ENCODE data around the gene ALAS2. TPM values are rescaled to one million over a fixed set of nuclear protein-coding genes. Genes with fewer than 3 reads are reported as not detected.

Gene ALAS2
- total and polyA plus RNA-seq, 2 experiments from 2014 or later: 0.23 TPM; not detected in 1

GRCh38 chrX:55033429-55033828 is 2.7 kb upstream of the ALAS2 start:
- Mint-ChIP-seq H3K4me3 (no peak overlapping the region), H3K36me3 (ENCODE audit: low read depth) (no peaks in the 10 kb centered on the region; the same call in 2 of the 3 replicates), H3K9me3 (no peaks in the 10 kb centered on the region), H3K27me3 (ENCODE audit: insufficient read depth, low read depth, poor library complexity) (no peaks in the 10 kb centered on the region), H3K4me1 (peaks cover 17% of the 10 kb centered on the region), H3K27ac (no peak overlapping the region)
- Histone ChIP-seq H3K27ac (ENCODE audit: low read depth) (no peak overlapping the region), H3K4me2 (no peak overlapping the region), H4K20me1 (replicated peaks; ENCODE audit: insufficient read depth) (no peaks in the 10 kb centered on the region), H3K79me2 (replicated peaks; ENCODE audit: insufficient read depth) (no peaks in the 10 kb centered on the region), H3K27me3 (ENCODE audit: insufficient read depth) (no peaks in the 10 kb centered on the region), H3F3A (replicated peaks; ENCODE audit: low read depth) (no peaks in the 10 kb centered on the region), H2AFZ (no peak overlapping the region), H3K4me3 (no peak overlapping the region), H3K4me1 (ENCODE audit: insufficient read depth) (peaks cover 9% of the 10 kb centered on the region; the same call in 1 of the 2 replicates), H3K36me3 (ENCODE audit: insufficient read depth) (no peaks in the 10 kb centered on the region), H3K9me2 (ENCODE audit: insufficient read depth) (no peaks in the 10 kb centered on the region)
- TF ChIP-seq, protein P1, sequence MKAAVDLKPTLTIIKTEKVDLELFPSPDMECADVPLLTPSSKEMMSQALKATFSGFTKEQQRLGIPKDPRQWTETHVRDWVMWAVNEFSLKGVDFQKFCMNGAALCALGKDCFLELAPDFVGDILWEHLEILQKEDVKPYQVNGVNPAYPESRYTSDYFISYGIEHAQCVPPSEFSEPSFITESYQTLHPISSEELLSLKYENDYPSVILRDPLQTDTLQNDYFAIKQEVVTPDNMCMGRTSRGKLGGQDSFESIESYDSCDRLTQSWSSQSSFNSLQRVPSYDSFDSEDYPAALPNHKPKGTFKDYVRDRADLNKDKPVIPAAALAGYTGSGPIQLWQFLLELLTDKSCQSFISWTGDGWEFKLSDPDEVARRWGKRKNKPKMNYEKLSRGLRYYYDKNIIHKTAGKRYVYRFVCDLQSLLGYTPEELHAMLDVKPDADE (IDR thresholded peaks at IDR 0.05): no peak
- no peak for TF ChIP-seq STAT1 (IDR thresholded peaks at IDR 0.05; ENCODE audit: unreplicated experiment)
- TF ChIP-seq, protein P2, sequence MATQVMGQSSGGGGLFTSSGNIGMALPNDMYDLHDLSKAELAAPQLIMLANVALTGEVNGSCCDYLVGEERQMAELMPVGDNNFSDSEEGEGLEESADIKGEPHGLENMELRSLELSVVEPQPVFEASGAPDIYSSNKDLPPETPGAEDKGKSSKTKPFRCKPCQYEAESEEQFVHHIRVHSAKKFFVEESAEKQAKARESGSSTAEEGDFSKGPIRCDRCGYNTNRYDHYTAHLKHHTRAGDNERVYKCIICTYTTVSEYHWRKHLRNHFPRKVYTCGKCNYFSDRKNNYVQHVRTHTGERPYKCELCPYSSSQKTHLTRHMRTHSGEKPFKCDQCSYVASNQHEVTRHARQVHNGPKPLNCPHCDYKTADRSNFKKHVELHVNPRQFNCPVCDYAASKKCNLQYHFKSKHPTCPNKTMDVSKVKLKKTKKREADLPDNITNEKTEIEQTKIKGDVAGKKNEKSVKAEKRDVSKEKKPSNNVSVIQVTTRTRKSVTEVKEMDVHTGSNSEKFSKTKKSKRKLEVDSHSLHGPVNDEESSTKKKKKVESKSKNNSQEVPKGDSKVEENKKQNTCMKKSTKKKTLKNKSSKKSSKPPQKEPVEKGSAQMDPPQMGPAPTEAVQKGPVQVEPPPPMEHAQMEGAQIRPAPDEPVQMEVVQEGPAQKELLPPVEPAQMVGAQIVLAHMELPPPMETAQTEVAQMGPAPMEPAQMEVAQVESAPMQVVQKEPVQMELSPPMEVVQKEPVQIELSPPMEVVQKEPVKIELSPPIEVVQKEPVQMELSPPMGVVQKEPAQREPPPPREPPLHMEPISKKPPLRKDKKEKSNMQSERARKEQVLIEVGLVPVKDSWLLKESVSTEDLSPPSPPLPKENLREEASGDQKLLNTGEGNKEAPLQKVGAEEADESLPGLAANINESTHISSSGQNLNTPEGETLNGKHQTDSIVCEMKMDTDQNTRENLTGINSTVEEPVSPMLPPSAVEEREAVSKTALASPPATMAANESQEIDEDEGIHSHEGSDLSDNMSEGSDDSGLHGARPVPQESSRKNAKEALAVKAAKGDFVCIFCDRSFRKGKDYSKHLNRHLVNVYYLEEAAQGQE (IDR thresholded peaks at IDR 0.05; ENCODE audit: unreplicated experiment): no peak
- TF ChIP-seq CREB1 (CRISPR knock-in tag; IDR thresholded peaks at IDR 0.05; ENCODE audit: low read depth): no peak
- no peak for TF ChIP-seq ZNF114 (CRISPR knock-in tag; IDR thresholded peaks at IDR 0.05)
- TF ChIP-seq EZH2phosphoT487 (IDR thresholded peaks at IDR 0.05; ENCODE audit: unreplicated experiment): no peak
- TF ChIP-seq NANOG (IDR thresholded peaks at IDR 0.05; ENCODE audit: borderline replicate concordance): no peak
- TF ChIP-seq JUNB (IDR thresholded peaks at IDR 0.05; ENCODE audit: unreplicated experiment): no peak
- no peak for TF ChIP-seq POLR2AphosphoS5 (IDR thresholded peaks at IDR 0.05; ENCODE audit: low read depth)
- no peak for TF ChIP-seq EZH2 (IDR thresholded peaks at IDR 0.05; ENCODE audit: low read depth, unreplicated experiment)
- TF ChIP-seq, protein P3, sequence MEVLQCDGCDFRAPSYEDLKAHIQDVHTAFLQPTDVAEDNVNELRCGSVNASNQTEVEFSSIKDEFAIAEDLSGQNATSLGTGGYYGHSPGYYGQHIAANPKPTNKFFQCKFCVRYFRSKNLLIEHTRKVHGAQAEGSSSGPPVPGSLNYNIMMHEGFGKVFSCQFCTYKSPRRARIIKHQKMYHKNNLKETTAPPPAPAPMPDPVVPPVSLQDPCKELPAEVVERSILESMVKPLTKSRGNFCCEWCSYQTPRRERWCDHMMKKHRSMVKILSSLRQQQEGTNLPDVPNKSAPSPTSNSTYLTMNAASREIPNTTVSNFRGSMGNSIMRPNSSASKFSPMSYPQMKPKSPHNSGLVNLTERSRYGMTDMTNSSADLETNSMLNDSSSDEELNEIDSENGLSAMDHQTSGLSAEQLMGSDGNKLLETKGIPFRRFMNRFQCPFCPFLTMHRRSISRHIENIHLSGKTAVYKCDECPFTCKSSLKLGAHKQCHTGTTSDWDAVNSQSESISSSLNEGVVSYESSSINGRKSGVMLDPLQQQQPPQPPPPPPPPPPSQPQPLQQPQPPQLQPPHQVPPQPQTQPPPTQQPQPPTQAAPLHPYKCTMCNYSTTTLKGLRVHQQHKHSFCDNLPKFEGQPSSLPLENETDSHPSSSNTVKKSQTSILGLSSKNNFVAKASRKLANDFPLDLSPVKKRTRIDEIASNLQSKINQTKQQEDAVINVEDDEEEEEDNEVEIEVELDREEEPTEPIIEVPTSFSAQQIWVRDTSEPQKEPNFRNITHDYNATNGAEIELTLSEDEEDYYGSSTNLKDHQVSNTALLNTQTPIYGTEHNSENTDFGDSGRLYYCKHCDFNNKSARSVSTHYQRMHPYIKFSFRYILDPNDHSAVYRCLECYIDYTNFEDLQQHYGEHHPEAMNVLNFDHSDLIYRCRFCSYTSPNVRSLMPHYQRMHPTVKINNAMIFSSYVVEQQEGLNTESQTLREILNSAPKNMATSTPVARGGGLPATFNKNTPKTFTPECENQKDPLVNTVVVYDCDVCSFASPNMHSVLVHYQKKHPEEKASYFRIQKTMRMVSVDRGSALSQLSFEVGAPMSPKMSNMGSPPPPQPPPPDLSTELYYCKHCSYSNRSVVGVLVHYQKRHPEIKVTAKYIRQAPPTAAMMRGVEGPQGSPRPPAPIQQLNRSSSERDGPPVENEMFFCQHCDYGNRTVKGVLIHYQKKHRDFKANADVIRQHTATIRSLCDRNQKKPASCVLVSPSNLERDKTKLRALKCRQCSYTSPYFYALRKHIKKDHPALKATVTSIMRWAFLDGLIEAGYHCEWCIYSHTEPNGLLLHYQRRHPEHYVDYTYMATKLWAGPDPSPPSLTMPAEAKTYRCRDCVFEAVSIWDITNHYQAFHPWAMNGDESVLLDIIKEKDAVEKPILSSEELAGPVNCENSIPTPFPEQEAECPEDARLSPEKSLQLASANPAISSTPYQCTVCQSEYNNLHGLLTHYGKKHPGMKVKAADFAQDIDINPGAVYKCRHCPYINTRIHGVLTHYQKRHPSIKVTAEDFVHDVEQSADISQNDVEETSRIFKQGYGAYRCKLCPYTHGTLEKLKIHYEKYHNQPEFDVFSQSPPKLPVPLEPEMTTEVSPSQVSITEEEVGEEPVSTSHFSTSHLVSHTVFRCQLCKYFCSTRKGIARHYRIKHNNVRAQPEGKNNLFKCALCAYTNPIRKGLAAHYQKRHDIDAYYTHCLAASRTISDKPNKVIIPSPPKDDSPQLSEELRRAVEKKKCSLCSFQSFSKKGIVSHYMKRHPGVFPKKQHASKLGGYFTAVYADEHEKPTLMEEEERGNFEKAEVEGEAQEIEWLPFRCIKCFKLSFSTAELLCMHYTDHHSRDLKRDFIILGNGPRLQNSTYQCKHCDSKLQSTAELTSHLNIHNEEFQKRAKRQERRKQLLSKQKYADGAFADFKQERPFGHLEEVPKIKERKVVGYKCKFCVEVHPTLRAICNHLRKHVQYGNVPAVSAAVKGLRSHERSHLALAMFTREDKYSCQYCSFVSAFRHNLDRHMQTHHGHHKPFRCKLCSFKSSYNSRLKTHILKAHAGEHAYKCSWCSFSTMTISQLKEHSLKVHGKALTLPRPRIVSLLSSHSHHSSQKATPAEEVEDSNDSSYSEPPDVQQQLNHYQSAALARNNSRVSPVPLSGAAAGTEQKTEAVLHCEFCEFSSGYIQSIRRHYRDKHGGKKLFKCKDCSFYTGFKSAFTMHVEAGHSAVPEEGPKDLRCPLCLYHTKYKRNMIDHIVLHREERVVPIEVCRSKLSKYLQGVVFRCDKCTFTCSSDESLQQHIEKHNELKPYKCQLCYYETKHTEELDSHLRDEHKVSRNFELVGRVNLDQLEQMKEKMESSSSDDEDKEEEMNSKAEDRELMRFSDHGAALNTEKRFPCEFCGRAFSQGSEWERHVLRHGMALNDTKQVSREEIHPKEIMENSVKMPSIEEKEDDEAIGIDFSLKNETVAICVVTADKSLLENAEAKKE (CRISPR knock-in tag; IDR thresholded peaks at IDR 0.05): no peak
- TF ChIP-seq ZNF331 (CRISPR knock-in tag; IDR thresholded peaks at IDR 0.05; ENCODE audit: low read depth): no peak
- TF ChIP-seq, protein P4, sequence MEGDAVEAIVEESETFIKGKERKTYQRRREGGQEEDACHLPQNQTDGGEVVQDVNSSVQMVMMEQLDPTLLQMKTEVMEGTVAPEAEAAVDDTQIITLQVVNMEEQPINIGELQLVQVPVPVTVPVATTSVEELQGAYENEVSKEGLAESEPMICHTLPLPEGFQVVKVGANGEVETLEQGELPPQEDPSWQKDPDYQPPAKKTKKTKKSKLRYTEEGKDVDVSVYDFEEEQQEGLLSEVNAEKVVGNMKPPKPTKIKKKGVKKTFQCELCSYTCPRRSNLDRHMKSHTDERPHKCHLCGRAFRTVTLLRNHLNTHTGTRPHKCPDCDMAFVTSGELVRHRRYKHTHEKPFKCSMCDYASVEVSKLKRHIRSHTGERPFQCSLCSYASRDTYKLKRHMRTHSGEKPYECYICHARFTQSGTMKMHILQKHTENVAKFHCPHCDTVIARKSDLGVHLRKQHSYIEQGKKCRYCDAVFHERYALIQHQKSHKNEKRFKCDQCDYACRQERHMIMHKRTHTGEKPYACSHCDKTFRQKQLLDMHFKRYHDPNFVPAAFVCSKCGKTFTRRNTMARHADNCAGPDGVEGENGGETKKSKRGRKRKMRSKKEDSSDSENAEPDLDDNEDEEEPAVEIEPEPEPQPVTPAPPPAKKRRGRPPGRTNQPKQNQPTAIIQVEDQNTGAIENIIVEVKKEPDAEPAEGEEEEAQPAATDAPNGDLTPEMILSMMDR (conservative IDR thresholded peaks at IDR 0.05; ENCODE audit: low read depth in 2 of 2): no peak
- ATAC-seq (no peak), DNase-seq (ENCODE audit: low spot score) (no peak)
